ENCODE measurements around the gene SERPINB8. TPM values are rescaled to one million over a fixed set of nuclear protein-coding genes. Genes with fewer than 3 reads are reported as not detected.
A peak's percentile ranks its signal among the peaks of the same experiment; 100 is the strongest.

The SERPINB8 gene
- total RNA-seq, 4 donors from 2014 or later = 10.9 to 29.4 (median 17.9) TPM

DNA sequence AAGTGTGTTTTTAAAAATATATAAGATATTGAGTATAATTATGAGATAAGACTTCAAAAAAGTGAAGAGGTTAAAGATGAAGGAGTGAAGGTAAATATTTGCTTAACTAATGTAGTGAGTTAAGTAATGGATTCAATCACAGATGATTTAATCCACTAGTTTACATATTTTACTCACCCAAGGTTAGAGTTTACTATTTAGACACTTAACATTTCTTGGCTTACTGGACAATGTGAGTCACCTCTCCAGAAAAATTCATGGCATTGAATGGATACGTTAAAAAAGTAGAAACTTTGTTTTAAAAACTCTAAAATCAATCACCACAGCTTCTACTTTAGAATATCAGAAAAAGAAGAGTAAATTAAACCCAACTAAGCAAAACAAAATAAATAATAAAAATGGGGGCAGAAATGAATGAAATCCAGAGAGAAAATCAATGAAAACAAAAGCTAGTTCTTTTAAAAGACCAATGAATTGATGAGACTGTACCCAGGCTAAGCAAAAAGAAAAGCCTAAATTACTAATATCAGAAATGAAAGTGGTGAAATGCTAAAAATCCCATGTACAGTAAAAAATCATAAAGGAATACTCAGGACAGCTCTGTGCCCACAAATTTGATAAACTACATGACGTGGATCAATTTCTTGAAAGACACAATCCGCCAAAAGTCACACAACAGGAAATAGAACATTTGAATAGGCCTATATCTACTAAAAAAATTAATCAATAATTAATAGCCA, 22.7 kb upstream of the SERPINB8 start:
- Histone ChIP-seq H3K27me3 (no peaks in the 10 kb centered on the region), H3K9me3 (no peaks in the 10 kb centered on the region), H3K4me1 (peaks cover 0 to 12% (median 4%) of the 10 kb centered on the region in 4 donors), H3K27ac (no peak overlapping the region), H3K36me3 (no peaks in the 10 kb centered on the region), H3K4me3 (no peak overlapping the region)
- DNase-seq (ENCODE audit: low spot score in 2 of 2) = no peak
- WGBS, 2 donors = 90 to 92% methylated on average over 3 of the region's 3 CpGs
- no peak for TF ChIP-seq EP300 (IDR thresholded peaks at IDR 0.05)
- TF ChIP-seq POLR2A (IDR thresholded peaks at IDR 0.05) = no peak
- TF ChIP-seq, protein P1, sequence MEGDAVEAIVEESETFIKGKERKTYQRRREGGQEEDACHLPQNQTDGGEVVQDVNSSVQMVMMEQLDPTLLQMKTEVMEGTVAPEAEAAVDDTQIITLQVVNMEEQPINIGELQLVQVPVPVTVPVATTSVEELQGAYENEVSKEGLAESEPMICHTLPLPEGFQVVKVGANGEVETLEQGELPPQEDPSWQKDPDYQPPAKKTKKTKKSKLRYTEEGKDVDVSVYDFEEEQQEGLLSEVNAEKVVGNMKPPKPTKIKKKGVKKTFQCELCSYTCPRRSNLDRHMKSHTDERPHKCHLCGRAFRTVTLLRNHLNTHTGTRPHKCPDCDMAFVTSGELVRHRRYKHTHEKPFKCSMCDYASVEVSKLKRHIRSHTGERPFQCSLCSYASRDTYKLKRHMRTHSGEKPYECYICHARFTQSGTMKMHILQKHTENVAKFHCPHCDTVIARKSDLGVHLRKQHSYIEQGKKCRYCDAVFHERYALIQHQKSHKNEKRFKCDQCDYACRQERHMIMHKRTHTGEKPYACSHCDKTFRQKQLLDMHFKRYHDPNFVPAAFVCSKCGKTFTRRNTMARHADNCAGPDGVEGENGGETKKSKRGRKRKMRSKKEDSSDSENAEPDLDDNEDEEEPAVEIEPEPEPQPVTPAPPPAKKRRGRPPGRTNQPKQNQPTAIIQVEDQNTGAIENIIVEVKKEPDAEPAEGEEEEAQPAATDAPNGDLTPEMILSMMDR (IDR thresholded peaks at IDR 0.05) = no peak

DNA sequence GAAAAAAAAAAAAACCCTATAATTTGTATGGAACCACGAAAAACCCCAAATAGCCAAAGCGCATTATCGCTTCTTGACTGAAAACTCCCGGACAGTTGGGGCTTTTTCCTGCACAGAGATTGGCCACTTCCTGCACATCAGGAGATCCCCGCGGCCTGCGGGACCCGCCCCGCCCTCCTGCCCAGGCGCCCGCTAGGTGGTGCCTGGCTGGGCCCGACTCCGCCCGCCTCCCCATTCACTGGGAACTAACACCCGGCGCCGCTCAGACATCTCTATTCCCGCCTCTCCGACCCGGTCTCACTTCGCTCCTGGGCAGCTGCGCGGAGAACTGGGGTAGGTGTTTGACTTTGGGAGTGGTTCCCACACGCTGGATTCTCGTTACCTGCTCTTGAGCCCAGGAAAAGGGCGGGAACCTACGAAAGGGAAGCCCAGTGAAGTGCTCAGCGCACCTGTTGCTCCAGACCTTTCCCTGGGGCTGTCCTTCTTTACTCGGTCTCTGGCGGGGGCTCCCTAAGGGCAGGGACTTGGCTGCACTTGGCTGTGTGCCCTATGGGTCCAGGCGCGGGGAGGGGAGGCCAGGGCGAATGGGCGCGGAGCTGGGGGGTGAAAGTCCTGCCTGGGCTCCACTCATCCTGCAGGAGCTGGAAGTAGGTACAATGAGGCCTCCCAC, 20.7 kb upstream of the SERPINB8 start, which contains the start of gene HMSD:
Gene HMSD, plus strand, starts transcription at position 234 of the 670 bp plus-strand sequence. CDS start 4,155 bp downstream, outside the sequence.
- DNase-seq (ENCODE audit: low spot score in 2 of 2) = peak in 1 of 2 donors; percentile 15
- Histone ChIP-seq H3K27me3 (no peaks in the 10 kb centered on the region), H3K4me1 (peaks cover 0 to 12% (median 4%) of the 10 kb centered on the region in 4 donors), H3K4me3 (peak within 1 kb of the TSS; percentile 32 to 53 (median 34)), H3K9me3 (no peaks in the 10 kb centered on the region), H3K36me3 (no peaks in the 10 kb centered on the region), H3K27ac (peak within 1 kb of the TSS in 3 of 4 donors; percentile 15 to 69 (median 52))
- TF ChIP-seq POLR2A (IDR thresholded peaks at IDR 0.05) = no peak
- TF ChIP-seq, protein P1 (IDR thresholded peaks at IDR 0.05) = peak in 4 of 5 experiments; percentile 36 to 53 (median 47)
- no peak for TF ChIP-seq EP300 (IDR thresholded peaks at IDR 0.05)
- WGBS, 2 donors = 5 to 14% methylated on average over 23 to 28 of the region's 35 CpGs

DNA sequence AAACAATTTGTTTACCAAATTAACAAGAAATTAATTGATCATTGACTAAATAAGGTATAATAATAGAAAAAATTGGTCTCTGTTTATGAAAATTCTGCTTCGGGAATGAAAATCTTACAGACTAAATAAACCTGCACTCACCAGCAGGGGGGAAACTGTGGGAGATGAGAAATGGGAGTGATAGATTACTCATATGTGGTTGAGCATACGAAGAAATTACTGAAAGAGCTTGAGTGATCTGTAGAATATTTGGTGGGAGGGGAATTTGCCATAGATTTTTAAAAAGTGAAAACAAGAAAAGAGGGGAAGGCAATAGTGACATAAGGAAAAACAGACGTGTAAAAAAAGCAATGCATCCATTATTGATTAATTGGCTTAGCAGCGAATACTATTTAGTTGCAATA, 18.6 kb upstream of the SERPINB8 start:
- TF ChIP-seq, protein P1 (IDR thresholded peaks at IDR 0.05) = no peak
- no peak for TF ChIP-seq POLR2A (IDR thresholded peaks at IDR 0.05)
- TF ChIP-seq EP300 (IDR thresholded peaks at IDR 0.05) = no peak
- H3K27ac ChIP-seq = no peak overlapping the region
- WGBS, 2 donors = 77 to 79% methylated on average over 4 of the region's 4 CpGs

DNA sequence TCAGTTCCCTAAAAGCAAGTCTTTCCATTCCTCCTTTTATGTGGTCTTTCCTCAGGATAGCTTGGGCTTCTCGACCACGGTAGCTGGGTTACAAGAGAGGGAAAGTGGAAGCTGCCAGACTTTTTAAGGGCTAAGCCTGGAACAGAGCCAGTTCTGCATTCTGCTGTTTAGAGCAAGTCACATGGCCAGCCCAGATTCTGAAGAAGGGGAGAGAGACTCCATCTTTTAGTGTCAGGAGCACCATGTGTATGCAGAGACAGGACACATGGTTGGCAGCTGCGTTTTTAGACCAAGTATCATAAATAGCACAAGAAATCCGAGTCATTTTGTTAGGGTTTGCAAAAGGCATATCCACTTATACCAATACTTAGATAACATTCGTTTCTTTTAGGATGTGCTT, 16.1 kb upstream of the SERPINB8 start:
- Histone ChIP-seq H3K36me3 (no peaks in the 10 kb centered on the region), H3K4me1 (peaks cover 0 to 10% (median 4%) of the 10 kb centered on the region in 4 donors)
- 52 to 61% methylated on average over 5 of the region's 5 CpGs for WGBS, 2 donors

More for the DNA sequence above, 18.6 kb upstream of the SERPINB8 start:
- Histone ChIP-seq H3K4me1 (peaks cover 0 to 12% (median 4%) of the 10 kb centered on the region in 4 donors), H3K36me3 (no peaks in the 10 kb centered on the region), H3K9me3 (no peaks in the 10 kb centered on the region), H3K27me3 (no peaks in the 10 kb centered on the region), H3K4me3 (no peak overlapping the region)
- no peak for DNase-seq (ENCODE audit: low spot score in 2 of 2)

More for the DNA sequence above, 16.1 kb upstream of the SERPINB8 start:
- DNase-seq (ENCODE audit: low spot score in 2 of 2) = no peak
- TF ChIP-seq, protein P1 (IDR thresholded peaks at IDR 0.05) = no peak
- TF ChIP-seq POLR2A (IDR thresholded peaks at IDR 0.05) (no peak), EP300 (IDR thresholded peaks at IDR 0.05) (no peak)
- Histone ChIP-seq H3K4me3 (no peak overlapping the region), H3K27me3 (no peaks in the 10 kb centered on the region), H3K9me3 (no peaks in the 10 kb centered on the region), H3K27ac (no peak overlapping the region)

Measured in tibial nerve (tissue), 4 donors.